ENCODE measurements around the gene IVL.

The IVL gene

DNA sequence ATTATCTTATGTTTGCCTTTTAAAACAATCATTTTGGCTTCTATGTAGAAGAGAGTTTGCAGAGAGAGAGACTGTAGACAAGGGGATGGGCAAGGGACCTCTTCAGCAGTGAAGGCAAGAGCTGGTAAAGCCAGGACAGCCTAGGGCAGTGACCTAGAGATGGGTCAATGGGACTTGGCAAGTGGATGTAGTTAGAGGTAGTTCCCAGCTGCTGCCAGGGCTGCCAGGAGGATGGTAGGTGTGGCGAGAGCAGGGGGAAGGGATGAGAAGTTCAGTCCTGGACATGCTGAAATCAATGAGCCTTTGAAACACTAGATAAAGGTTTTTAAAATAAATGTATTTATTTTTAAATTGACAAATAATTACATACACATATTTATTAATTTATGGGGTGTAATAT, 32.3 kb downstream of the IVL start:
- Histone ChIP-seq H3K9me3 (replicated peaks; ENCODE audit: insufficient read depth, low read length) (no peaks in the 10 kb centered on the region), H2AFZ (ENCODE audit: low read length) (no peak overlapping the region), H3K36me3 (replicated peaks; ENCODE audit: insufficient read depth, low read length) (no peaks in the 10 kb centered on the region), H3K4me2 (ENCODE audit: low read depth, low read length) (no peak overlapping the region), H3F3A (ENCODE audit: insufficient read depth, low read length) (no peaks in the 10 kb centered on the region), H3K9ac (ENCODE audit: low read length) (no peak overlapping the region), H3K27me3 (replicated peaks; ENCODE audit: insufficient read depth, low read length) (no peaks in the 10 kb centered on the region), H3K9me2 (replicated peaks; ENCODE audit: insufficient read depth, low read length) (no peaks in the 10 kb centered on the region), H3K4me1 (ENCODE audit: low read length) (no peaks in the 10 kb centered on the region), H3K79me2 (ENCODE audit: low read length) (no peaks in the 10 kb centered on the region), H4K20me1 (ENCODE audit: insufficient read depth, low read length) (no peaks in the 10 kb centered on the region), H3K27ac (ENCODE audit: low read length) (no peak overlapping the region), H3K4me3 (ENCODE audit: low read length) (no peak overlapping the region)
- no peak for DNase-seq
- TF ChIP-seq EZH2 (optimal IDR thresholded peaks at IDR 0.05; ENCODE audit: low read depth, low read length) = no peak
- TF ChIP-seq, protein P1, sequence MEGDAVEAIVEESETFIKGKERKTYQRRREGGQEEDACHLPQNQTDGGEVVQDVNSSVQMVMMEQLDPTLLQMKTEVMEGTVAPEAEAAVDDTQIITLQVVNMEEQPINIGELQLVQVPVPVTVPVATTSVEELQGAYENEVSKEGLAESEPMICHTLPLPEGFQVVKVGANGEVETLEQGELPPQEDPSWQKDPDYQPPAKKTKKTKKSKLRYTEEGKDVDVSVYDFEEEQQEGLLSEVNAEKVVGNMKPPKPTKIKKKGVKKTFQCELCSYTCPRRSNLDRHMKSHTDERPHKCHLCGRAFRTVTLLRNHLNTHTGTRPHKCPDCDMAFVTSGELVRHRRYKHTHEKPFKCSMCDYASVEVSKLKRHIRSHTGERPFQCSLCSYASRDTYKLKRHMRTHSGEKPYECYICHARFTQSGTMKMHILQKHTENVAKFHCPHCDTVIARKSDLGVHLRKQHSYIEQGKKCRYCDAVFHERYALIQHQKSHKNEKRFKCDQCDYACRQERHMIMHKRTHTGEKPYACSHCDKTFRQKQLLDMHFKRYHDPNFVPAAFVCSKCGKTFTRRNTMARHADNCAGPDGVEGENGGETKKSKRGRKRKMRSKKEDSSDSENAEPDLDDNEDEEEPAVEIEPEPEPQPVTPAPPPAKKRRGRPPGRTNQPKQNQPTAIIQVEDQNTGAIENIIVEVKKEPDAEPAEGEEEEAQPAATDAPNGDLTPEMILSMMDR (IDR thresholded peaks at IDR 0.05; ENCODE audit: low read length) = no peak
- TF ChIP-seq EZH2phosphoT487 (IDR thresholded peaks at IDR 0.05; ENCODE audit: low read length) = no peak

DNA sequence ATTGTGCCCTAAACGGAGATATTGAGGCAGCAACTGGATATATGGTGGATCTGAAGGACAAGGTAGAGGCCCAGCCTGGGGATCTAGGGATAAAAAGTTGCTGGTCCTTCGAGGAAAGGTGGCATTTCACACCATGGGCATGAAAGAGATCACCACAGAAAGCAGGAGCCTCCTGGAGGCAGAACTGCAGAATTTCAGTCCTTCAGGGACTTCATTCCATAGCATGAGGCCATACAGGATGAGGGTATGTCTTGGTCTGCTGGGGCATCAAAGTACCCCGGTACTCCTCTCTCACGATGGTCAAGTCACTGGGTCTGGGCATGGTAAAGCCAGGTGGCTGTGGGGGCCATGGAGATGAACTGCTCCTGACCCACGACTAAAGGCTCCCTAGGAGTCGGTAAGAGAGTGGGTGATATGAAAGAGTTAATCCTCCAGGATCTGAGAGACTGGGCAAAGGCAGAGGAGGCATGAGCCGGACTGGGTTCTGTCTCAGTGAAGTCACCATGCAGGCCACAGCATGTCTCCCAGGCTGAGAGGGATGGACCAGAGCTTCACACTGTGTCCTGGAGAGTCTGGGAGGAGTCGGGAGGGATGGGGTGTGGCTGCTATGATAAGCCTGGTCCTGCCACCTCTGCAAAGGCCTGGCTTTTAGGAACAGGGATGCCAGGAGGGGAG, 32.8 kb downstream of the IVL start:
- Histone ChIP-seq H3K79me2 (ENCODE audit: low read length) (no peaks in the 10 kb centered on the region), H3K4me3 (ENCODE audit: low read length) (no peak overlapping the region), H3K4me1 (ENCODE audit: low read length) (no peaks in the 10 kb centered on the region), H3K9ac (ENCODE audit: low read length) (no peak overlapping the region), H3K9me3 (replicated peaks; ENCODE audit: insufficient read depth, low read length) (no peaks in the 10 kb centered on the region), H2AFZ (ENCODE audit: low read length) (no peak overlapping the region), H3F3A (ENCODE audit: insufficient read depth, low read length) (no peaks in the 10 kb centered on the region), H3K27me3 (replicated peaks; ENCODE audit: insufficient read depth, low read length) (no peaks in the 10 kb centered on the region), H3K36me3 (replicated peaks; ENCODE audit: insufficient read depth, low read length) (no peaks in the 10 kb centered on the region), H3K4me2 (ENCODE audit: low read depth, low read length) (no peak overlapping the region), H3K9me2 (replicated peaks; ENCODE audit: insufficient read depth, low read length) (no peaks in the 10 kb centered on the region), H4K20me1 (ENCODE audit: insufficient read depth, low read length) (no peaks in the 10 kb centered on the region), H3K27ac (ENCODE audit: low read length) (no peak overlapping the region)
- no peak for TF ChIP-seq EZH2 (optimal IDR thresholded peaks at IDR 0.05; ENCODE audit: low read depth, low read length)
- TF ChIP-seq, protein P1 (IDR thresholded peaks at IDR 0.05; ENCODE audit: low read length) = no peak
- DNase-seq = no peak

DNA sequence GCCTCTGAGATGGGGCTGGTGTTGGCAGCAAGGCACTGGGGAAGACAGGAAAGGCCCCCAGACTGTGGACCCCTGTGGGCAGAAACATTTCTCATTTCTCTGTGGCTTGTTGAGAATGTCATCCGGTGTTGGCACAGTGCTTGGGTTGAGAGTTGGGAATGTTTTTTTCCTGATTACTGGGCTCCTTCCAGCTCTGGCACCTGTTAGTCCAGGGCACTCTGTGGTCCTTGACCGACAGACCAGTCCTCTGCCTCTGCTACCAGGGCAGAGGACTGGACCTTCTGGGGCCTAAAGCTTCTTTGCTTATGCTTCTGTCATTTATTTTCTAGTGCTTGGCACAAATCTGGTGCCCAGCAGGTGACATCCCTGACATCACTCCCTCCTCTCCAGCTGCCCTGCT, 33.8 kb downstream of the IVL start:
- H3K9me2 ChIP-seq (replicated peaks; ENCODE audit: insufficient read depth, low read length) = no peaks in the 10 kb centered on the region
- no peak overlapping the region for H3K27ac ChIP-seq (ENCODE audit: low read length)
- H3K4me1 ChIP-seq (ENCODE audit: low read length) = no peaks in the 10 kb centered on the region
- DNase-seq = no peak
- TF ChIP-seq, protein P1 (IDR thresholded peaks at IDR 0.05; ENCODE audit: low read length) = no peak
- no peak for TF ChIP-seq EZH2 (optimal IDR thresholded peaks at IDR 0.05; ENCODE audit: low read depth, low read length)
- TF ChIP-seq EZH2phosphoT487 (IDR thresholded peaks at IDR 0.05; ENCODE audit: low read length) = no peak
- H3K9me3 ChIP-seq (replicated peaks; ENCODE audit: insufficient read depth, low read length) = no peaks in the 10 kb centered on the region
- H3F3A ChIP-seq (ENCODE audit: insufficient read depth, low read length) = no peaks in the 10 kb centered on the region
- no peaks in the 10 kb centered on the region for H3K27me3 ChIP-seq (replicated peaks; ENCODE audit: insufficient read depth, low read length)
- no peaks in the 10 kb centered on the region for H4K20me1 ChIP-seq (ENCODE audit: insufficient read depth, low read length)
- no peak overlapping the region for H3K4me2 ChIP-seq (ENCODE audit: low read depth, low read length)
- H3K9ac ChIP-seq (ENCODE audit: low read length) = no peak overlapping the region
- H2AFZ ChIP-seq (ENCODE audit: low read length) = no peak overlapping the region
- no peaks in the 10 kb centered on the region for H3K36me3 ChIP-seq (replicated peaks; ENCODE audit: insufficient read depth, low read length)
- H3K4me3 ChIP-seq (ENCODE audit: low read length) = no peak overlapping the region
- H3K79me2 ChIP-seq (ENCODE audit: low read length) = no peaks in the 10 kb centered on the region
